ENCODE measurements around the gene ANKRD37. TPM values are rescaled to one million over a fixed set of nuclear protein-coding genes. Genes with fewer than 3 reads are reported as not detected.

Gene ANKRD37
- total RNA-seq, 1 donor from 2014 or later: 16.3 TPM

GRCh38 chr4:185445209-185445608 lies 48.6 kb downstream of the ANKRD37 start:
- no peak for DNase-seq (ENCODE audit: low spot score)
- no peaks in the 10 kb centered on the region for H3K9me3 Mint-ChIP-seq
- Histone ChIP-seq H3K27ac (no peak overlapping the region), H2AFZ (replicated peaks) (no peak overlapping the region), H4K20me1 (ENCODE audit: low read depth) (no peaks in the 10 kb centered on the region), H3K4me3 (no peak overlapping the region), H3F3A (ENCODE audit: low read depth) (peaks cover under 1% of the 10 kb centered on the region), H3K27me3 (no peaks in the 10 kb centered on the region), H3K79me2 (ENCODE audit: low read depth) (no peaks in the 10 kb centered on the region), H3K4me1 (no peaks in the 10 kb centered on the region), H3K36me3 (no peaks in the 10 kb centered on the region), H3K9me3 (ENCODE audit: low read depth) (no peaks in the 10 kb centered on the region), H3K4me2 (no peak overlapping the region), H3K9ac (no peak overlapping the region)
- H3K36me3 Mint-ChIP-seq: no peaks in the 10 kb centered on the region
- H3K4me1 Mint-ChIP-seq: no peaks in the 10 kb centered on the region
- no peak overlapping the region for H3K4me3 Mint-ChIP-seq
- no peak overlapping the region for H3K27ac Mint-ChIP-seq
- no peak for TF ChIP-seq EZH2phosphoT487 (IDR thresholded peaks at IDR 0.05)
- no peak for TF ChIP-seq EZH2 (IDR thresholded peaks at IDR 0.05)
- TF ChIP-seq CTCF (IDR thresholded peaks at IDR 0.05): no peak
- H3K27me3 Mint-ChIP-seq (ENCODE audit: insufficient read depth, low read depth): no peaks in the 10 kb centered on the region

Small RNA genes within 50 kb of the gene (small RNA-seq; reads per million reads assigned to genes)
- gene RF00019: not detected

Other genes with a start within 250 kb of the ANKRD37 start
- gene CFAP97, start 192.8 kb upstream of the ANKRD37 start, total RNA-seq (ENCODE audit: low replicate concordance): 45.6 and 78.6 TPM in 2 replicates
- gene SNX25, start 187.2 kb upstream of the ANKRD37 start, total RNA-seq (ENCODE audit: low replicate concordance): 39.2 and 50.8 TPM in 2 replicates
- 0.69 and 1.3 TPM in 2 replicates for gene LRP2BP, start 917 bp upstream of the ANKRD37 start, total RNA-seq (ENCODE audit: low replicate concordance)
- gene UFSP2, start 29.1 kb downstream of the ANKRD37 start, total RNA-seq (ENCODE audit: low replicate concordance): 43.0 and 56.9 TPM in 2 replicates
- 0.93 and 2.0 TPM in 2 replicates for gene CCDC110, start 74.9 kb downstream of the ANKRD37 start, total RNA-seq (ENCODE audit: low replicate concordance)
- 1.4 and 5.2 TPM in 2 replicates for gene PDLIM3, start 138.7 kb downstream of the ANKRD37 start, total RNA-seq (ENCODE audit: low replicate concordance)

Measured in neural progenitor cell (in vitro differentiated cells).